ENCODE measurements around the gene TCERG1L. TPM values are rescaled to one million over a fixed set of nuclear protein-coding genes. Genes with fewer than 3 reads are reported as not detected.

The TCERG1L gene
- total RNA-seq, 2 experiments from 2014 or later: 0.70 to 0.80 TPM

GRCh38 chr10:131316321-131317075 lies 5.0 kb upstream of the TCERG1L start:
- POLR2A ChIA-PET: no interaction called here
- CTCF ChIA-PET: no interaction called here

DNA sequence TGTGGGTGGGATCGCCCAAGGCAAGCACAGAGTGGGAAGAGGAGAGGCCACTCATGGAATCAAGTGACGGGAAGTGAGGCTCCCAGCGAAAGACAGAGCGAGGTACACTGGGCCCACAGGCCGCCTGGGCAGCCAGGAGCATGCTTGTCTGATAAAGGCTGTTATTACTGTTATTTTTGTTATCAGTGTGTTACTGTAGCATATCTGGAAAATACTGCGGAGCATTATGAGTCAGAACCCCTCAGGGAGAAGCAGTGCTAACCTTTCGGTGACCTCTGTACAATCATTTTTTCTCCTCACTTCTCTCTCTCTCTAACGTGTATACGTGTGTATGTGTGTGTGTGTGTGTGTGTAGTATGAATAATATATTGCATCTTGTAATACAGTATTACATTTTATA lies 3.8 kb upstream of the TCERG1L start:
- CTCF ChIA-PET: no interaction called here

GRCh38 chr10:131314799-131315198 lies 3.3 kb upstream of the TCERG1L start:
- CTCF ChIA-PET: no interaction called here

More for the DNA sequence above, 3.8 kb upstream of the TCERG1L start:
- POLR2A ChIA-PET: no interaction called here

GRCh38 chr10:131314148-131314547 lies 2.6 kb upstream of the TCERG1L start:
- POLR2A ChIA-PET: no interaction called here
- CTCF ChIA-PET: no interaction called here

More at GRCh38 chr10:131314799-131315198, 3.3 kb upstream of the TCERG1L start:
- POLR2A ChIA-PET: no interaction called here

GRCh38 chr10:131313377-131313776 lies 1.9 kb upstream of the TCERG1L start:
- ChIA-PET CTCF (no interaction called here), POLR2A (no interaction called here)

GRCh38 chr10:131312478-131312836 lies 936 bp upstream of the TCERG1L start:
- POLR2A ChIA-PET: no interaction called here
- CTCF ChIA-PET: no interaction called here

- ChIA-PET POLR2A (no interaction called here), CTCF (no interaction called here)
Observed at GRCh38 chr10:131311402-131311660, 190 bp downstream of the TCERG1L start.

GRCh38 chr10:131310551-131311401 lies 745 bp downstream of the TCERG1L start:
- POLR2A ChIA-PET: no interaction called here

DNA sequence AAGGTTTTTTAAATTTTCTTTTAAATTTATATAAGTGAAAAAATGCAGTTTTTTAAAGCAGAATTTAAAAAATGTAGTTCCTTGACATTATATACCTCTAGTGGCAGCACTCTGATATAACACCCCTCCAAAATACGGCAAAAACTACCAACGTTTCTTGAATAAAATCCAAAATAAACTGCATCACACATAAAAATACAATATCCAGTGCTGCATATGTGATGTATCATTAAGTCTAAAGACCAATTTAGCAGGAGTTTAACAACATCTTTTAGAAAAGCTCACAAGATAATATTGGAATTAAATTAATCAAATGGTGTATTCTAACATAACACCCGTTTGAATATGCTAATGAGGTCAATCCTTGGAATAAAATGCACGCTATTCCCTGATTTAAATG lies 1.4 kb downstream of the TCERG1L start:
- POLR2A ChIA-PET: no interaction called here
- CTCF ChIA-PET: no interaction called here

More at GRCh38 chr10:131310551-131311401, 745 bp downstream of the TCERG1L start:
- CTCF ChIA-PET: no interaction called here

DNA sequence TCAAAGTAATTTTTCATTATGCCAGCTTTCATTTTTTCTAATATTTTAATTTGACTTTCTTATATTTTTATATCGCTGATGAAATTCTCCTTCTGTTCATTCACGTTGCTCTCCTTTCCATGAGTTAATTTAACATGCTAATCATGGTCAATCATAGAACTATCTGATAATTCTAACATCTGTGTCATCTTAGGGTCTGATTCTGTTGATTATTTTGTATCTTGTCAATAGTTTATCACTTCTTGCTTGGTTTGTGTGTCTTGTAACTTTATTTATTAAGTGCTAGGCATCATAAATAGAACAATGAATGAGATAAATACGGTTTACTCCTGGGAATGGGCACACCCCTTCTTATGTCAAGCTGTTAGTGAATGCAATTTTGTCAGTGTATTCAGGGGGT lies 11.0 kb downstream of the TCERG1L start:
- ChIA-PET POLR2A (no interaction called here), CTCF (no interaction called here)

DNA sequence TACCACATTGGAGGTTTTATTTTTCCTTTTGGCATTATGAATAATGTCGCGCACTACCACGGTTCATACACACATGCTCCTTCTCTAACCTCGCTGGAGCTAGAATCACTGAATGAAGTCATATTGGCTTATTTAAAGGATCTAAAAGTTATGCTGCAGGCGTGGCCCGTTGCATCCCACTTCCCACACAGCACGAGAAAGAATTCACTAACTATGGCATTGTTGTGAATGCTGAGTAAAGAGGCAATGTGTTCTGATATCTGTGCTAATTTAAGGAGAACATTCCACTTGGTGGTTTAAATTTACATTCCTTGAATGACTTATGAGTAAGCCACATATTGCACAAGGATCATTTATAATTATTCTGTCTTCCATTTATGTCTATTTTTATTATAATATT lies 20.7 kb downstream of the TCERG1L start:
- ChIA-PET POLR2A (no interaction called here), CTCF (no interaction called here)

DNA sequence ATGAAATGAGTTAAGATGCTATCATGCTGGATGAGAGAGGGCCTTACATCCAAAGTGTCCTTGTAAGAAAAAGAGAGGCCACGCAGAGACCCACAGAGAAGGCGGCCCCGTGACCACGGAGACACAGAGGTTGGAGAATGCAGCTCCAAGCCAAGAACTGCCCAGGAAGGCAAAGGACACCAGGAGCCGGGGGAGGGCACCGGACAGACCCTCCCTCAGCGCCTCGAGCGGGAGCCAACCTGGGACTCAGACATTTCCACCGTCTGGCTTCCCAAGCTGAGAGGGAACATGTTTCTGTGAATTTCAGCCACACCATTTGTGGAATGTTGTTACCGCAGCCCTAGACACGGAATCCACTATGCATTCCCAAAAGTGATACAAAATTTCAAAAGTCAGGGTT lies 22.9 kb downstream of the TCERG1L start:
- CTCF ChIA-PET: no interaction called here
- POLR2A ChIA-PET: no interaction called here

DNA sequence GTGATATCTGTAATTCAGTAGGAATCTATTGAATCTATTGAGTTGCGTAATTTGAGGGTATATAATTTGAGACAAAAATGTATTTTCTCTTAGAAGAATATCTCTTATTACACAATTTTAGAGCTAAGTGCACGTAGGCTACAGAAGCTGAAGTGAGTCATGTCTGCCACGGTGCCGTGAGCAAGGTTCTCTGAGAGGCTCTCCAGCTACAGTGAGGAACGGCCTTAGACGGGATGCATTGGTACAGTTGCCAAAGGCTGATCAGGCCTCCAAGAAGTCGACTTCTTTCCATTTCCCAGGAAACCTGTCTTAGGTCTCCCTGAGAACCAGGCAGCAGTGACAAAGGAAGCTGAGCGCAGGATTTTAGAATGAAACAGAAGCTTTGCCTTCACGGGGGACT lies 28.6 kb downstream of the TCERG1L start:
- POLR2A ChIA-PET: no interaction called here
- CTCF ChIA-PET: no interaction called here

DNA sequence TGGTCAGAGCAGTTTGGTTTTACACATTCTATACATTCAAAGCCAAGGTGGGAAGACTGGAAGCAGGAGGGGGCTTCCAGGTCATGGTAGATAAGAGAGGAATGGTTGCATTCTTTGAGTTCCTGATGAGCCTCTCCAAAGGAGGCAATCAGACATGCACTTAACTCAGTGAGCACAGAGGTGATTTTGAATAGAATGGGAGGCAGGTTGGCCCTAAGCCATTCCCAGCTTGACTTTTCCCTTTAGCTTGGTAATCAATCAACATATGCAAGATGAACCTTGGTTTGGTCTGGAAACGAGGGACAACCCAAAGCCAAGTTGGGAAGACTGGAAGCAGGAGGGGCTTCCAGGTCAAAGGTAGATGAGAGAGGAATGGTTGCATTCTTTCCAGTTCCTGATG lies 31.4 kb downstream of the TCERG1L start:
- ChIA-PET POLR2A (no interaction called here), CTCF (no interaction called here)

DNA sequence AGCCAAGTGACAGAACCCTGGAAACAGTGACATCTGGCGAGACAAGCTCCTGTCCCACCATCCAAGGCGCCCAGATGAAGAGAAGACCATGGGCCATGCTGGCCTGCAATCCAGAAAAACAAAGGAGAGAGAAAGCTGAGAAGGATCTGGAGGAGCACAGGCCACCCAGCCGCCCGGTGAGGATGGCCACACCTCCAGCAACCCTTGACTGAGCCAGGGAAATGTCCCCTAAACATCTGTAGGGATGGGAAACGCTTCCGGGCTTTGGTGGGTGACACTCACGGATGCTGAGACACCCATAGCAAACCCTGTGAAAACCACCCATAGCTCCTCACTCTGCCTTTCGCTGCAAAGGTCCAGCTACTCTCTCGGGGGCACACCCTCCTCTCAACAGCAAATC lies 32.0 kb downstream of the TCERG1L start:
- CTCF ChIA-PET: no interaction called here
- POLR2A ChIA-PET: no interaction called here

- ChIA-PET CTCF (no interaction called here), POLR2A (no interaction called here)
Observed at GRCh38 chr10:131277969-131278368, 33.6 kb downstream of the TCERG1L start.

DNA sequence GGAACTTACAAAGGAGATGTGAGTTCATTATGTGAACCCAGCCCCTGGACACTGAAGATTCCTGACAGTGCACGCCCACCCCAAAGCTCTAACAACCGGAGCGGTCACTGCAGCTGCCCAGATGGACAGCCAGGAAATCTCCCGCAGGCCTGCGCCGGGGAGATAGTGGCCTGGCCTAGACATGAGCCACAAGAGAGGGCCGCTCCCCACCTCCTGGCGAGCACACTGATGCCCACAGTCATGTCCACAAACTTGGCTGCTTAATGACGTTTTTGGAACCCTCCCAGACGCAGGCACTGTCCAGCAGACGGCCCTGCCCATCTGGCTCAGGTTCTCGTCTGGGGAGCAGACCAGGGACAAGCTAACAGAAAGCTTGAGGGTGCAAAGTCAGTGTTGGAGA lies 34.2 kb downstream of the TCERG1L start:
- ChIA-PET CTCF (no interaction called here), POLR2A (no interaction called here)

DNA sequence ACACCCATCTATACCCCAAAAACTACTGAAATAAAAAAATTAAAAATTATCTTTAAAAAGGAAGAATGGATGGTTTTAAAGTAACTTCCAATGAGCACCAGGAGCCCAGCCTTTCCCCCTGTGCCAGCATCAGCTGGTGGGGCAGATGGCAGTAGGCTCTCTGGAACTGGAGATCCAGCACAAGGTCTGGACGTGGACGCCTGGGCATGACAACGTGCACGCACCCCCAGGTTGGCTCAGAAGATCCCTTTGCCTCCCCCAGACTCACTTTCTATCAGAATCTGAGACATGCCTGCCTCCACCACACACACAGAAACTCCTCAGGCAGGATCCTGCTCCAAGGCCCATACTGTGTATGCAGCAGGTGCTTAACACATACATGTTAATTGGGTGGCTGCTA lies 35.8 kb downstream of the TCERG1L start:
- POLR2A ChIA-PET: no interaction called here
- CTCF ChIA-PET: no interaction called here

GRCh38 chr10:131274883-131275282 lies 36.6 kb downstream of the TCERG1L start:
- ChIA-PET CTCF (no interaction called here), POLR2A (no interaction called here)

DNA sequence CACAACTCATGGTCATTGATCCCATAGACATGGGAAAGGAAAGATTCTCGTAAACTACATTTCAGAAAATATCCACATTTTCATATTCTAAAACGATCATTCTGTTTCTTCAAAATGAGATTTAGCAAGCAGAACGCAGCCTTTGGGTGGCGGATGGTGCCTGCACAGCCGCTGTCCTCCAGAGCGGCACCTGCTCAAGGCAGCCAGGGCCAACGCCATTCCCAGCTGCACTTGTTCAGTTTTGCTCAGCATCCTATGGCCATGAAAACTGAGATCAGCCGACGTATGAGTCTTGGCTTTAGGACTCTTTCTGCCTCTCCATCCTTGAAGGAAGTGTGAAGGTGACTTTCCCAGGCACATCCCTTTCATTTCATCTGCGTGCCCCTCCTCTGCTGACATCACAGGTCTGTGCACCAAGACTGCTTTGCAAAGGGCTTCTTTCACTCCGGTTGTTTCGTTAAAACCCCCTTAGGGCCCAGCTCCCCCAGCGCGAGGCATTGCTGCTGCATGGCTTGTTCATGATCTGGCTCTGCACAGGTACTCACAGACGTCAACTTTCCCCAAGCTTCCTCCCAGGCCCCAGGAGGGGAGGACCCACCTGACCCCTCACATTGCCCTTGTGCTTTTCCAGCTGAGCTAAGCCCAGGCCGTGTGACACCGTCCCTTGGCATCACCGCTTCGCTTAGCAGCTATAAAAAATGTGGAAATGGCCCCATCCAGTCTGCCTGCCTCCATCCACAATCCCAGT lies 37.2 kb downstream of the TCERG1L start:
- ChIA-PET POLR2A (no interaction called here), CTCF (no interaction called here)

- CTCF ChIA-PET: no interaction called here
Observed at GRCh38 chr10:131273476-131273875, 38.0 kb downstream of the TCERG1L start.

More at GRCh38 chr10:131273476-131273875, 38.0 kb downstream of the TCERG1L start:
- POLR2A ChIA-PET: no interaction called here

Measured in activated CD8-positive, alpha-beta memory T cell treated with anti-CD3 and anti-CD28 coated beads for 36 hours (primary cell).